Measurements from ENCODE around the gene FDCSP. TPM values are rescaled to one million over a fixed set of nuclear protein-coding genes. Genes with fewer than 3 reads are reported as not detected.

FDCSP gene
- total RNA-seq: 1 to 10 TPM in 1 of 2 donors, not detected in 1; 6.0 TPM
- polyA plus RNA-seq: under 1 TPM in 1 of 2 donors, not detected in 1; 0.87 TPM
- long read RNA-seq, donor 1: 0 reads
- long read RNA-seq, donor 2: 0 reads
- long read RNA-seq, donor 3: 0 reads
- long read RNA-seq, donor 4: 0 reads
- long read RNA-seq, donor 5: 0 reads

DNA sequence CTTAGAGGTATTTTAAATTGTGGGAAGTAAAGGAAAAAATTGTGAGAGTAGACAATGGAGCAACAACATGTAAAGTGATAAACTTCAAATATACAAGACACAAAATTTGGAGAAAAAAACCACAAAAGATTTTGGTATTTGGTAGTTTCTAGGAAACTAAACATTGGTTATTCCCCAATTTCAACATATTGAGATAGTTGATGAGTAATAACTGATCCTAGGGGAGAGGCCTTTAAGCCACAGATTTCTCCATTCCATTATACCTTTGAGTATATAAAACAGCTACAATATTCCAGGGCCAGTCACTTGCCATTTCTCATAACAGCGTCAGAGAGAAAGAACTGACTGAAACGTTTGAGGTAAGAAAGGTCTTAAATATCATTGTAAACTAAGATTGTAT, at the start of gene FDCSP:
Gene FDCSP (plus strand): TSS at position 301 of the 400 bp plus-strand sequence. CDS start 5,071 bp downstream, outside the sequence.
- Histone ChIP-seq H3K9ac (ENCODE audit: insufficient read depth in 1 of 2, low read length in 2 of 2) (no peak within 1 kb of the TSS), H3K4me3 (no peak within 1 kb of the TSS), H3K27ac (ENCODE audit: low read depth in 1 of 2, low read length in 1 of 2) (no peak within 1 kb of the TSS), H3K9me3 (ENCODE audit: control insufficient read depth in 4 of 4, insufficient read depth in 3 of 4, low read length in 3 of 4) (no peaks in the 10 kb centered on the region), H3K4me1 (ENCODE audit: control insufficient read depth in 5 of 5, insufficient read depth in 5 of 5, low read length in 5 of 5) (no peaks in the 10 kb centered on the region), H3K36me3 (ENCODE audit: control insufficient read depth in 4 of 4, insufficient read depth in 4 of 4, low read length in 4 of 4) (no peaks in the 10 kb centered on the region), H3K27me3 (ENCODE audit: control insufficient read depth in 3 of 3, insufficient read depth in 3 of 3, low read length in 2 of 3) (no peaks in the 10 kb centered on the region)
- no peak for DNase-seq
- TF ChIP-seq, protein P1, sequence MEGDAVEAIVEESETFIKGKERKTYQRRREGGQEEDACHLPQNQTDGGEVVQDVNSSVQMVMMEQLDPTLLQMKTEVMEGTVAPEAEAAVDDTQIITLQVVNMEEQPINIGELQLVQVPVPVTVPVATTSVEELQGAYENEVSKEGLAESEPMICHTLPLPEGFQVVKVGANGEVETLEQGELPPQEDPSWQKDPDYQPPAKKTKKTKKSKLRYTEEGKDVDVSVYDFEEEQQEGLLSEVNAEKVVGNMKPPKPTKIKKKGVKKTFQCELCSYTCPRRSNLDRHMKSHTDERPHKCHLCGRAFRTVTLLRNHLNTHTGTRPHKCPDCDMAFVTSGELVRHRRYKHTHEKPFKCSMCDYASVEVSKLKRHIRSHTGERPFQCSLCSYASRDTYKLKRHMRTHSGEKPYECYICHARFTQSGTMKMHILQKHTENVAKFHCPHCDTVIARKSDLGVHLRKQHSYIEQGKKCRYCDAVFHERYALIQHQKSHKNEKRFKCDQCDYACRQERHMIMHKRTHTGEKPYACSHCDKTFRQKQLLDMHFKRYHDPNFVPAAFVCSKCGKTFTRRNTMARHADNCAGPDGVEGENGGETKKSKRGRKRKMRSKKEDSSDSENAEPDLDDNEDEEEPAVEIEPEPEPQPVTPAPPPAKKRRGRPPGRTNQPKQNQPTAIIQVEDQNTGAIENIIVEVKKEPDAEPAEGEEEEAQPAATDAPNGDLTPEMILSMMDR (IDR thresholded peaks at IDR 0.05; ENCODE audit: control extremely low read depth, extremely low read depth): no peak
- 71 to 74% methylated on average over 2 of the region's 2 CpGs for WGBS, 2 donors
- ATAC-seq (ENCODE audit: insufficient read depth, low FRiP score): no peak

DNA sequence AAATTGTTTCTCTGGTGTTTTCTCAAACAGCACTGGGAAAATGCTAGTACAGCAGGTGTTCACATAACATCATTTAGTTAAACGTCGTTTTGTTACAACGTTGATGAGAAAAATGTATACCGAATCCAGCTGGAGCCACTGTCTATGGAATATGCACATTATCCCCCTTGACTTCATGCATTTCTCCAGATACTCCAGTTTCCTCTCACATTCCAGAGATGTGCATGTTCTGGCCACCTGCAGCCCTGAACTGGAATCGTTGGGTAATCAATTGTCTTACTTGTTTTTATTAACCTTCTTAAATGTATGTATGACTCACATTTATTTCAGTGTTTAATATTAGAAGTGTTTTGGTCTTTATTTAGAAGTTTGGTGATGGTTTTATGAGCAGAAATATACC, 48.8 kb upstream of the FDCSP start:
- no peak overlapping the region for H3K4me3 ChIP-seq
- DNase-seq: no peak
- TF ChIP-seq, protein P1 (IDR thresholded peaks at IDR 0.05; ENCODE audit: control extremely low read depth, extremely low read depth): no peak
- H3K4me1 ChIP-seq (ENCODE audit: control insufficient read depth in 5 of 5, insufficient read depth in 5 of 5, low read length in 5 of 5): peaks cover 0 to 14% (median 2%) of the 10 kb centered on the region in 5 donors
- 75 to 84% methylated on average over 5 of the region's 5 CpGs for WGBS, 2 donors
- H3K9me3 ChIP-seq (ENCODE audit: control insufficient read depth in 4 of 4, insufficient read depth in 3 of 4, low read length in 3 of 4): no peaks in the 10 kb centered on the region
- no peak overlapping the region for H3K27ac ChIP-seq (ENCODE audit: low read depth in 1 of 2, low read length in 1 of 2)
- no peak overlapping the region for H3K9ac ChIP-seq (ENCODE audit: insufficient read depth in 1 of 2, low read length in 2 of 2)
- ATAC-seq (ENCODE audit: insufficient read depth, low FRiP score): no peak
- H3K36me3 ChIP-seq (ENCODE audit: control insufficient read depth in 4 of 4, insufficient read depth in 4 of 4, low read length in 4 of 4): no peaks in the 10 kb centered on the region
- no peaks in the 10 kb centered on the region for H3K27me3 ChIP-seq (ENCODE audit: control insufficient read depth in 3 of 3, insufficient read depth in 3 of 3, low read length in 2 of 3)

DNA sequence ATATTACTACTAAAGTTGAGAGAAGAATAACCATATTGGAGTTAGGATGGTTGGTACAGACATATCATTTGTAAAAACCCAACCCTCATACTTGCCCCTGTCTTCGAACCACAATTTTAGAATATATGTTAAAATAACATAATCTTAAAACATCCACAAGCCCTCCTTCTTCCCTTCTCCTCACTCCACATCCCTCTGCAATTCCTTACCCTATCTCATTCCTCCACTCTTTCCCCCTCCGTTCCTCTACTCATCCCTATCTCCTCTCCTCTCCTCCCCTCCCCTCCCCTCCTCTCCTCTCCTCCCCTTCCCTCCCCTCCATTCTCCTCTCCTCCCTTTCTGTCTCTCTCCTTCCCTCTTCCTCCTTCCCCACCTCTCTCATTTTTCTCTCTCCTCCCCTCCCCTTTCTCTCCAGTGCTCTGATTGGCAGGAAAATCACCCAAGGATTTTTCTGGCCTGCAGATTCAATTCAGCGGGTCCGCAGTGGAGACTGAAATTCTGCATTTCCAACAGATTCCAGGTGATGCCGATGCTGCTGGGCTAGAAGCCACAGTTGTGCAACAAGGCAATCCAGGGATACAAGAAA, 47.8 kb upstream of the FDCSP start:
- Histone ChIP-seq H3K4me3 (no peak overlapping the region), H3K4me1 (ENCODE audit: control insufficient read depth in 5 of 5, insufficient read depth in 5 of 5, low read length in 5 of 5) (peaks cover 0 to 25% (median 6%) of the 10 kb centered on the region in 5 donors), H3K27ac (ENCODE audit: low read depth in 1 of 2, low read length in 1 of 2) (no peak overlapping the region), H3K9me3 (ENCODE audit: control insufficient read depth in 4 of 4, insufficient read depth in 3 of 4, low read length in 3 of 4) (no peaks in the 10 kb centered on the region), H3K36me3 (ENCODE audit: control insufficient read depth in 4 of 4, insufficient read depth in 4 of 4, low read length in 4 of 4) (no peaks in the 10 kb centered on the region), H3K27me3 (ENCODE audit: control insufficient read depth in 3 of 3, insufficient read depth in 3 of 3, low read length in 2 of 3) (no peaks in the 10 kb centered on the region), H3K9ac (ENCODE audit: insufficient read depth in 1 of 2, low read length in 2 of 2) (no peak overlapping the region)
- ATAC-seq (ENCODE audit: insufficient read depth, low FRiP score): no peak
- no peak for DNase-seq
- 83 to 88% methylated on average over 5 of the region's 5 CpGs for WGBS, 2 donors
- TF ChIP-seq, protein P1 (IDR thresholded peaks at IDR 0.05; ENCODE audit: control extremely low read depth, extremely low read depth): no peak

All from lung (tissue), 16 donors.